Retinal pigment epithelial cell (primary cell): ENCODE data around the gene ATP2B2.

Experiments used
- DNase-seq: peaks from one replicate; pipeline ENCODE4 v3.0.0-alpha.2; 2010; ENCODE audit warnings: low read depth
- H3K4me3 ChIP-seq: 2 replicates; pipeline ENCODE4 v1.5.1; 2011; ENCODE audit warnings: mild to moderate bottlenecking, low read length, control low read depth, moderate library complexity
- TF ChIP-seq, protein P1 (sequence below): conservative IDR thresholded peaks from 2 replicates; pipeline ENCODE4 v1.5.1; 2011; ENCODE audit warnings: low read depth, low read length, control low read depth, inconsistent platforms

Gene ATP2B2

DNA sequence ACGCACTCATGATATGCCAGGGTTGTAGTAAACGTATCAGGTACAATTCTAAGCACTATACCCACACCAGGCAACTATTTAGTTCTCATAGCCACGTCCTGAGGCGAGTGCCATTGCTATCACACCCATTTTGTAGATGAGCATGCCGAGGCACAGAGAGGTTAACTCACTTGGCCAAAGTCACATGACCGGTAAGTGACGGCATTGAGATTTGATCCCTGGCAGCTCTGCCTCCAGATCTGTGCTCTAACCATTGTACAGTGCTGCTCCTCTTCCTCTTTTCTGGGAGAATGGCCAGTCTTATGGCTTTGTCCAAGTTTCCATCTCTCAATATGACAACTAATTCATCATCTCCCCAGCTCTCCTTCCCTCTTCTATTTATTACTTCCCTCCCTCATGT, 18.9 kb upstream of the ATP2B2 start:
- H3K4me3 ChIP-seq, result no peak overlapping the region
- no peak for DNase-seq
- TF ChIP-seq, protein P1, sequence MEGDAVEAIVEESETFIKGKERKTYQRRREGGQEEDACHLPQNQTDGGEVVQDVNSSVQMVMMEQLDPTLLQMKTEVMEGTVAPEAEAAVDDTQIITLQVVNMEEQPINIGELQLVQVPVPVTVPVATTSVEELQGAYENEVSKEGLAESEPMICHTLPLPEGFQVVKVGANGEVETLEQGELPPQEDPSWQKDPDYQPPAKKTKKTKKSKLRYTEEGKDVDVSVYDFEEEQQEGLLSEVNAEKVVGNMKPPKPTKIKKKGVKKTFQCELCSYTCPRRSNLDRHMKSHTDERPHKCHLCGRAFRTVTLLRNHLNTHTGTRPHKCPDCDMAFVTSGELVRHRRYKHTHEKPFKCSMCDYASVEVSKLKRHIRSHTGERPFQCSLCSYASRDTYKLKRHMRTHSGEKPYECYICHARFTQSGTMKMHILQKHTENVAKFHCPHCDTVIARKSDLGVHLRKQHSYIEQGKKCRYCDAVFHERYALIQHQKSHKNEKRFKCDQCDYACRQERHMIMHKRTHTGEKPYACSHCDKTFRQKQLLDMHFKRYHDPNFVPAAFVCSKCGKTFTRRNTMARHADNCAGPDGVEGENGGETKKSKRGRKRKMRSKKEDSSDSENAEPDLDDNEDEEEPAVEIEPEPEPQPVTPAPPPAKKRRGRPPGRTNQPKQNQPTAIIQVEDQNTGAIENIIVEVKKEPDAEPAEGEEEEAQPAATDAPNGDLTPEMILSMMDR, result no peak

DNA sequence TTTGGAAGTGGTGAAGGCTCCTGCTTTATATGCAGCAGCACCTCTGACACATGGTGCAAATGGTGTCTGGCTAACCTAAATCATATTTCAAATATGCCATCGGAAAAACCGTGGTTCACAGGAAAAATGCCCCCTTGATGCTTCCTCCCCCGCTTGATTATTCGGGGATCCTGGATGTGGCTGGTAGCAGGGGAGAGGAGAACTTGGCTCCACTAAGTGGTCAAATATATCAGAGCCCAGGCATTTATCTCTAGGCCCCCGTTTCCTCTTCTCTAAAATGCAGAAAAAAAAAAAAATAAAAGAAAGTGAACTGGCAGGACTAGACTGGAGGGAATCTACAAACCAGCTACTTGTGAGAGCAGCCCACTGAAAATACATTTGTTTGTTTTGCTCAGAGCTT, 18.2 kb upstream of the ATP2B2 start:
- TF ChIP-seq, protein P1, result no peak
- no peak for DNase-seq

DNA sequence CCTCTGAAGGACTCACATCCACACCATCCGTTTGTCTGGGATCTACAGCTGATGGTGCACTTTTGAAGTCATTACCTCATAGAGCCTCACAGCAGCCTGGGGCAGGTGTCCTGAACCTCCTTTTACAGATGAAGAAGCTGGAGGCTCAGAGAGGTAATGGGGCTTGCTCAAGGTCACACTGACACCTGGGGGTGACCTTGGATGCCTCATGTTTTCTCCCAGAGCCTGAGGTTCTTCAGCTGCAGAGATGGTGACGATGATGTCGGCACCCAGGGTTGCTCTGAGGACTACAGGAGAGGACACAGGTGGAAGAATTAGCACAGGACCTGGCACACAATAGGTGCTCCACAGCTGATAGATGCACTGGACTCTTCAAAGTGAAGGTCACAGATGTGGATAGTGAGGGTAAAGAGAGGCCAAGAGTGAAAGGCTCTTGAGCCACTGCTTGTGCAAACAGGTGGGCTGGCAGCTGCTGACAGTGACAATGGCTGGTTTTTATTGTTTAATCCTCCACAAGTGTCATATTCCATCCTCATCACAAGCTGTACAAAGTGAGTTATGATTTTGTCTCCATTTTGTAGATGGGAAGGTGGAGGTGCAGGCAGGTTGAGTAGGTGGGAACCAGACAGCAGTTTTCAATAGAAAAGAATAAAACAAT, 17.4 kb upstream of the ATP2B2 start:
- TF ChIP-seq, protein P1, result no peak
- no peak for DNase-seq
- no peak overlapping the region for H3K4me3 ChIP-seq

More for the DNA sequence above, 18.2 kb upstream of the ATP2B2 start:
- no peak overlapping the region for H3K4me3 ChIP-seq

DNA sequence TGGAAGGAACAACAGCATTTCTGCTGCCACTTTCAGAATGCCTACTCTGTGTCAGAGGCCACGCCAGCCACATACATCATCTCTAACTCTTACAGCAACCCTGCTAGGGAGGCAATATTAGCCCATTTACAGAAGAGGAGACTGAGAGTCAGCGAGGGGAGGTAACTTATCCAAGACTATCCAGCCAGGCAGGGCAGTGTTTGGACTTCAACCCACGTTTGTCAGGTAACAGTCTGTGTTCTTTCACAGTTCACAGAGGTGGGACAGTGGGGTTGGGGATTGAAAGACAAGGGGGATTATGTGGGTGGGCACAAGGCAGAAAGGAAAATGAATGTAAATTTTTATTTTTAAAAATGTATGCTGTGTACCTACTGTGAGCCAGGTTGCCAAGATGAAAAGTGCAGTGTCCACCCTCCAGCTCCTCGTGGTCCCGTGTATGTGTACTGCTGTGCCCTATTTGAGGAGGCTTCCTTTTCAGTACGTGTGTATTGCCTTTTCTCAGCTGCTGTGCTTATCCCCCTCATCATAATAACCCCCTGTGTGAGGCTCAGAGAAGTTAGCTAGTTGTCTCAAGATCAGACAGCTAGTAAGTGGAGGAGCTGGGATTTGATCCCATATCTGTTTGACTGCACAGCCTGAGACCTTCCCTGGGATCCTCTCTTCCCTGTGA, 16.5 kb upstream of the ATP2B2 start:
- TF ChIP-seq, protein P1, result no peak
- no peak overlapping the region for H3K4me3 ChIP-seq
- DNase-seq, result no peak

DNA sequence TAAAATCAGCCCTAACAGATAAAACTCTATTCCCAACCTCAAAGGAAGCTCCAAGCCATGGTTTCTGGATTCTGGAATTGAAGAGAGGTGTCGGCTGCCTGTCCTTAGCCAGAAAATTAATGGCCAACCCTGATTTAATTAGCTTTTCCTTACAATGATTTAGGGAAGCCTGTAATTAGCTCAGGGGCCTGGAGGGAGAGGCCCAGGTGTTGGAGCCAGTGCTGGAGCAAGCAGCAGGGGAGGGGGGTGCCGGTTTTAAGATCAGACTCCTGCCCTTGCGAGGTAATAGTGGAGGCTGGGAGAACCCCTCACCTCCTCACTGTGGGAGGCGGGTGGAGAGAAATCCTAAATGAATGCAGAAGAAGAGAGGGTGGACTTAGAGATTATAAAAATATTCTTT, 14.7 kb upstream of the ATP2B2 start:
- no peak overlapping the region for H3K4me3 ChIP-seq
- TF ChIP-seq, protein P1, result no peak
- no peak for DNase-seq

DNA sequence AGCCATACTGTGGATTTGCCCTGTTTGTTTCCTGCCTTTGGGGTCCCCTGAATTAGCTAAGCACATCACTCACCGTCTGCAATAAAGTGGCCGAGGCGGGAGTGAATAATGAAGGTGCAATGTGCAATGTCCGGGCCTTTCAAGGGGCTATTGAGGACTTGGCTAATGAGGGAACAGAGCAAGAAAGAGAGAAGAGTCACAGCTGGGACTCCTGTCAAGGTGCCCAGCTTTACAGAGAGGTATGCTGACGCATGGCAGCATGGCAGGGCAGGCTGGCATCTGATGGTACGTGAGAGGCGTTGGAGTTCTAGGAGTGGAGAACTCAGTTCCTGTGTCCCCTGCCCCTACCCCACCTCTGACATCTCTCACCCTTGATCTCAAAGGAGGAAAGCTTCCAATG, 13.8 kb upstream of the ATP2B2 start:
- TF ChIP-seq, protein P1, result no peak
- H3K4me3 ChIP-seq, result no peak overlapping the region
- no peak for DNase-seq

DNA sequence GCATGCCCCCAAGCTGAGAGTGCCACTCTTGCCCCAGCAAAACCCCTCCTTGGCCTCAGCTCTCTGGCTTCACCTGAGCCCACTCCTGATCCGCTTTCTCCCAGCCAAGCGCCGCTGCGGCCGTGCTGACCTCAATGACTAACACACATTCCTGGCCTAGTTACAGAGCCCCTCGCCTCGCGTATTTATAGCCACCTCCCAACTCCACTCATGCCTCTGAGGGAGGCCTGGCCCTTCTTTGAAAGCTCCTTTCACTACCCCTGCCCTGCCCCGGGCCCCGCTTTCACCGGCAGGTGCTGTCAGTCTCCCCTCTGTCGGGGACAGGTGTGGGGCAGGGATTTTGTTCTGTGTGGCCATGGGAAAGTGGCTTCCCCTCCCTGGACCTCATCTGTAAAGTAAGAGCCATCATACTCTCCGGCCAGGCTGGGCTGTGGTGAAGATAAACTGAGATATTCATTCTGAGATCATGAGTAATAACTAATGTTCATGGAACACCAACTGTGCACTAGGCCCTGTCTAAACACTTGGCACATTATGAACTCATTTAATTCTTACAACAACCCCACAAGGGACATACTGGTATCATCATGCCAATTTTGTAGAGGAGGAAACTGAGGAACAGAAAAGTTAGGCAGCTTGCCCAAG, 13.2 kb upstream of the ATP2B2 start:
- H3K4me3 ChIP-seq, result no peak overlapping the region
- DNase-seq, result peak; percentile 66
- TF ChIP-seq, protein P1, result no peak
